HL-60/S4 (cell line): ENCODE data around the gene SNAPC4.
"Not testable (repeated sequence)": the region's sequence is repeated elsewhere in the genome, so short reads cannot be mapped to it uniquely, and the experiment has no call there.

Experiments used
- in situ Hi-C: fragments of 300-500 bp; cut with MboI; formaldehyde crosslinking; loops from 2 replicates; pipeline ENCODE4 v1.14.3; 2022; ENCODE audit warnings: low sequenced_read_pairs

Gene SNAPC4

DNA sequence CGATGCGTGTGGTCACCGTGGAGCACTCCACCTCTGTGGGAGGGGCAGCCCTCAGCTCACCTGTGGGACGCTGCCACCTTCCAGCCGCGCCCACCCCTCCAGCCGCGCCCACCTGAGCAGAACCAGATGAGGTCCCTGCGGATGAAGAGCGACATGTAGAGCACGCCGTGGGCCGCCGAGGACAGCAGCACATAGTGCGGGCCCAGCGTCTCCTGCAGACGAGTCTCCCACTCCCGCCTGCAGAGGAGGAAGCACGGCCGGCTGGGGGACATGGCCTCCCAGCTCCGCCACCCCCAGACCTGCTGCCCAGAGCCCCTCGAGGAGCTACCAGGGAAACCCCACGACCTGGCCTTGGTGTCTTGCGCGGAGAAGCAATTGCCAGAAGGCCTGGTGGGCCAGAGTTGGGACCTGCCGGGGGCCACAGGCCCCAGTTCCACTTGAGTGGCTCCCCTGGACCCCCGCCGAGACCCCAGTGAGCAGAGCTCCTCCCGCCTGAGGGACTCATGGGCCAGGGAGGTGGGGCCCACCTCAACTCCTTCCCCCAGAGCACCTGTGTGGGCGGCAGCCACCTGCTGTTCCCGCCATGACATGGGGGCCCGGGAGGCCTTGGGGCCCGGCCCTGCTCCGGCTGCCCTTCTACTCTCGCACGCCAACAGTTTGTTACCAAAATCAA, 33.2 kb upstream of the SNAPC4 start:
- in situ Hi-C loops, result no loop called here

DNA sequence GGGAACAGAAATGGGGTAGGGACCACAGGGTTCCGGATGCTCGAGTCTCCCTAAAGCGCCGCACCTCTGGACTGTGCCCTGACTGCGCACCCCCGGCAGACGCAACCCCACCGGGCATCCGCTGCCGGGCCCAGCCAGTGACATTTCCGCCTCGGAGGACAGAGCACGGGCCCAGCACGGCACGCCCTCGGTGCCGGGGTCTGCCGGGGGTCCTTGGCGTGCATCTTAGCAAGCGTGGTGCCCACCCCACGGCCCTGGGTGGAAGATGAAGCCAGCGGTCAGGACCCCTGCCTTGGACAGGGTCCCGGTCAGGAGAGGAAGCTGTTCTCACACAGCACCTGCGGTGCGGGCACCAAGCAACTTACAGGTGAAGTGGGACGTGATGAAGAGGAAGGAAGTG, 32.6 kb upstream of the SNAPC4 start:
- in situ Hi-C loops, result no loop called here

DNA sequence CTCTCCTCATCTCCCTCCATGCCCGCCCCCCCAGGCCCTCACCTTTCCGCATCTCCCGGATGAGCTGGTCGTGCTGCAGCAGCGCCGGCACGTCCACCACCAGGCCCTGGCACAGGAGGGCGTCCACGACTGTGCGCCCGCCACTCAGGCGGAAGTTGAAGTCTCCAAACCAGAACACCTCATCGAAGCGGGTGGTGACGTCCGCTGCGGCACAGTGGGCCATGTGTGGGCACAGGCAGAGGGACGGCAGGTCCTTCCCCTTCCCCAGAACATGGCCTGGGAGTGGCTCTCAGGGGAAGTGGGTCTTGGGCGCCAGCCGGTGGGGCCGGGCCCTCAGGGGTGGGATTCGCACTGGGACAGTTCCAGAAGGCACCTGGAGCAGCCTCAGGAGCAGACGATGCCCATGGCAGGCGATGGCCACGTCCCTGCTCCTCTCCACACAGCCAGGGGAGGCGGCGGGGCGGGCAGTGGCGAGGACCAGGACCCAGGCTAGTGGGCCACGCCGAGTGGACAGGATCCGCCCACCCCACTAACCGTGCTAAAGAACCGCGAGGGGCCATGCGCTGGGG, 31.9 kb upstream of the SNAPC4 start:
- in situ Hi-C loops, result no loop called here

DNA sequence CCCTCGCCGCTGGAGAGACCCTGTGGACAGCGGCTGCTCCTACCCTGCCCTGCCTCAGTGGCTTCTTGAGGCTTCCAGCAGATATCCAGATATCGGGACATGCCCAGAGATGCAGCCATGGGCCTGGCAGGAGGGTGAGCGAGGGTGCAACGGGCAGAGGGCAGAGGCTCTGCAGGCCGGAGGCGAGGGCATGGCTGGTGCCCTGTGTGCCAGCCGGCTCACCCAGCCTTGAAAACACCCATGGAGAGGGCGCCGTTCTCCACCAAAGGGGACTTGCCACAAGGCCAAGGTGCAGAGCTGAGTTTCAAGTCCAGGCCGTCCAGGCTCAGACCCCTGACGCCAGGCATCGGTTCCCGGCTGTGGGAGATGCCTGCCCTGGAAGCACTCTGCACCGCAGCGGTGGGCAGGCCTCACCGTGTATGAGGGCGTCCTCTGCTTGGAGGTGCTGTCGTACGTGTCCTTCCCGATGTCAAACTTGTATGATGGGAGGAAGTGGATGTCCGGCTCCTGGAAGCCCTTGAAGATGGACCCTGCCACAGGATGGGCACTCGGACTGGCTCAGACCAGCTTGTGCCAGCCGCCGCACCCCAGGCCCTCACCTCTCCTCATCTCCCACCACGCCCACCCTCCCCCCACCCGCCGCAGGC, 30.7 kb upstream of the SNAPC4 start:
- in situ Hi-C loops, result no loop called here

DNA sequence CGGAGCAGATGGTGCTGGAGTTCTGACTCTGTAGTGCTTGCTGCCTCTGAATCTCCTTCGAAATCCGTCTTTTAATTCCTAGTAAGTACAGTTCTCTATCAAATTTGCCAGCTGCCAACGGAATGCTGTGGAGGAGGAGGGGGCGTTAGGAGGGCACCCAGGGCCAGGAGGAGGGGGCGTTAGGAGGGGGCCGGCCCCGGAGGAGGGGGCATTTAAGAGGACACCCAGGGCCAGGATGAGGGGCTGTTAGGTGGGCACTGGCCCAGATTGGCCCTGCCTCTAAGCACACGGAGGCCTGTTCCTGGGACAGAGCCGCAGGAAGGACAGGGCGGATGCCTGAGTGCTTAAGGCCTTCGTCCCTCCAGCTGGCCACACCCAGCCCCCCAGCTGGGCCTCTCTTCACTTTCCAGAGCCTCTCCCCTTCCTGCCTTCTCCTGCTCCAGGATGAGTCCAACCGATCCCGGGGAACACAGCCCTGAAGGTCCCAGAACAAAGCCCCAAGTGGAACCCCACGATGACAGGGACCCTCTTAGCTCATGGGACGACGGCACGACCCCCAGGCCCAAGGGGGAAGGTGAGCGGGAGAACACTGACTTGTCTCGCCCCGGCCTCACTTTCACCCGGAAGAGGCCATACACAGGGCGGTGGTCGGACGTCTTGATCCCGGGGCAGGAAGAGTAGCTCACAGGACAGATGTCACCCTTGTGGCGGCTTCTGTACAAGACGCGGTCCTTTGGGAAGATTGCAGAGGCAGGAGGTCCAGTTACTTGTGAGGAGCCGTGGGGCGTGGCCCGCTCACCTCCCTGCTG, 29.9 kb upstream of the SNAPC4 start:
- in situ Hi-C loops, result no loop called here

DNA sequence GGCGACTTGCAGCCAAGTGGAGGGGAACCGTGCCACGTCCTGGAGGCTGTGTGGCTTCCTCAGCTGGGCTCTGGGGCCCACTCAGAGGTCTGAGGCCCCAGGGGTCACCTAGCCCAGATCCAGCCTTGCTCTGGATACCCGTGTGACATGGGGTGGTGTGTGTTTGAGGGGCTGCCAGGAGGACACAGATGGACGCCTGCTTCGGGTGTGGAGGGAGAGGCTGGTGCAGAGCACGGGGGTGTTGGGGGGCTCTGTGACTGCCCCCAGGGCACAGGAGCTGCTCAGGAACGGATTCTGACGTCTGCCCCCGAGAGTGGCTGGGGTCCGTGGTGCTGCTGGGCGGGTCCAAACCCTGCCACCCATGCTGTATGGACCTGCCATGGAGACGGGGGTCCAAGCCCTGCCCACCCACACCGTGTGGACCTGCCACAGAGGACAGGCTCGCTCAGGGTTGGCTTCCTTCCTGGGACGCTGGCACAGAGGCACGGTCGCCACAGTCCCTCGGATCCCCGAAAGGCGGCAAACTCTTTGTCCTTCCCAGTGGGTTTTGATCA, 29.2 kb upstream of the SNAPC4 start:
- in situ Hi-C loops, result no loop called here

DNA sequence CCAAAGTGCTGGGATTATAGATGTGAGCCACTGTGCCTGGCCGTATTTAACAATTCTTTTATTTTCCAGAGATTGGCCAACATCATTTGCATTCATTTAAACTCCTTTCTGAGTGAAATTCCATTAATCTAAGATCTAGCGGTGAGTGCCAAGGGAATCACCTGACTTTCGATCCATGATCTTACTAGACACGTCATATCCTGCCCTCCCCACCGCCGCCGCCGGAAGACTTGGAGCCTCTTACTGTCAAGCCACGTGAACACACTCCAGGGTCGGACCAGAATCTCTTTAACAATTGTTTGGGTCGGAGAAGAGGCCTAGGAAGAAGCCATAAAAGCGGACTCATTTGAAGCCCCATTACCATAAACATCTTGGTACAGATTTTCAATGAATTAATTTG, 26.8 kb upstream of the SNAPC4 start:
- in situ Hi-C loops, result no loop called here

DNA sequence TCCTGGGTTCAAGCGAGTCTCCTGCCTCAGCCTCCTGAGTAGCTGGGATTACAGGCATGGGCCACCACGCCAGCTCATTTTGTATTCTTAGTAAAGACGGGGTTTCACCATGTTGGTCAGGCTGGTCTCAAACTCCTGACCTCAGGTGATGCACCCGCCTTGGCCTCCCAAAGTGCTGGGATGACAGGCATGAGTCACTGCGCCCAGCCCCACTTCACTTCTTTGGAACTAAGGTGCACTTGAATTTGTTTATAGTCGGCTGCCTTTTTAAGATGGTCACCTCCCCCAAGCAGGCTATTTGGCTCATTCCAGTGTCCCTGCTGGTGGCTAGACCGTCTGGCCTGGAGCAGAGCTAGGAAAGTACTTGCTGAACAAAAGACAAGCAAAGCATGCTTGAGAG, 25.4 kb upstream of the SNAPC4 start:
- in situ Hi-C loops, result not testable (repeated sequence)

DNA sequence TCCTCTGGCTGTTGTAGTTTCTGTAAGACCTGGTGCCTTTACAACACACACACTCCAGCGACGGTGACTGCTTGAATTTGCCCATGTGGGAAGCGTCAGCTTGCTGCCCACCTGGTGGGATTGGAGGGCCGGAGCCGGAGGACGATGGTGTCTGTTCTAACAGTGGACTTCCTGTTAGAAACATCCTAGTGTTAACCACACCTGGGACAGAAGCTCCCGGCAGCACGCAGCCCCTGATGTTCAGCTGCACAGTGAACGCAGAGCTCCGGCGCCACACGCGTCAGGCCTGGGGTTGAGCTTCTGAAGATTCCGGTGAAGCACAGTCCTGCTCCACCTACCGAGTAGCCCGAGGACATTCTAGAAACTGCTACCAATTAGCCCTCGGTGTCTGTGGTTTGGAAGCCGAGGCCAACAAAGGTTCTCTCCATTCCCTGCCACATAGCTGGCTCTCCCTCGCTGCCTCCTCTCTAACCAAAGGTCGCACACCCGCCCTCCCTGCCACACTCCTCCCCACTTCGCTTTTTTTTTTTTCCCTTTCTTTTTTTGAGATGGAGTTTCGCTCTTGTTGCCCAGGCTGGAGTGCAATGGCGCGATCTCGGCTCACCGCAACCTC, 24.9 kb upstream of the SNAPC4 start:
- in situ Hi-C loops, result no loop called here

DNA sequence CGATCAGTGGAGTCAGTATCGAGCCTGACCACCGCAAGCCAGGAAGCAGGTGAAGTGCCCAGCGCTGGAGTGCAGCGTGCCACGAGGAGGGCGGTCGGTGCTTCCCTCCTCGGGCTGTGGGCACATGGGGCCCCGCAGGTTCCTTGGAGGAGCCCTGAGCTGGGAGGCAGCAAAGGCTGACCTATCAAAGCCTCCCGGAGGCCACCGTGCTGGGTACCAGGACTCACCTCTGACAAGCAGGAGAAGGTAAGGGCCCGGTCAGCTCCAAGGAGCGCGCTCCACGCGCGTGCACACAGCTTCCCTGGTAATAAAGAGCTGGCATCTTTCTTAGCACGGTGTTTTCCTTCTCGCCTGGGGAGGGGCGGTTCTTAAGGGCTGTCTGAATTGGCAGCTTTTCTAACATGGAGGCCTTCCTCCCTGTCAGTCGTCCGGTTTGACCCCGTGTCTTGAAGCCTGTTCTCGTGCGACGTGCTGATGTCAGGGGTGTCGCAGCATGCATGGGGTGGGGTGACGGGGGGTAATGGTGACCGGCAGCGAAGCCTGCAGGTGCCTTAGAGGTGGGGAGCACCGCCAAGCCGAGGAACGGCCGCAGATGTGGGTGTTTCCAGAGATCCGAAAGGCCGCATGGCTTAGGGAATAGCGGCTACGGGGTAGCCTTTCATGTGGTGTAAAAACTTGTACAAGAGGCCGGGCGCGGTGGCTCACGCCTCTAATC, 23.6 kb upstream of the SNAPC4 start:
- in situ Hi-C loops, result no loop called here

DNA sequence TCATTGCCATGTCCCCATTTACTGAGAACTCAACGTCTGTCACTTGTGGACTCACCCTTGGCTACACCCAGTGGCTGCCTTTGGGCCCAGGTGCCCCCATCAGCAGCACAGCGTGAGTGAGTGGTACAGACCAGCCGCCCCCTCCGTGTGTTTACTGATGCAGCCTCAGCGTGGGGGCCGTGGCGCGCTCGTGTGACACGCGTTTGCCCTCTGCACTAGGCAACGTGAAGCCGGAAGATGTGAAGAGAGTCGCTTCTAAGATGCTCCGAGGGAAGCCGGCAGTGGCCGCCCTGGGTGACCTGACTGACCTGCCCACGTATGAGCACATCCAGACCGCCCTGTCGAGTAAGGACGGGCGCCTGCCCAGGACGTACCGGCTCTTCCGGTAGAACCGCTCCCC, 22.9 kb upstream of the SNAPC4 start:
- in situ Hi-C loops, result no loop called here

DNA sequence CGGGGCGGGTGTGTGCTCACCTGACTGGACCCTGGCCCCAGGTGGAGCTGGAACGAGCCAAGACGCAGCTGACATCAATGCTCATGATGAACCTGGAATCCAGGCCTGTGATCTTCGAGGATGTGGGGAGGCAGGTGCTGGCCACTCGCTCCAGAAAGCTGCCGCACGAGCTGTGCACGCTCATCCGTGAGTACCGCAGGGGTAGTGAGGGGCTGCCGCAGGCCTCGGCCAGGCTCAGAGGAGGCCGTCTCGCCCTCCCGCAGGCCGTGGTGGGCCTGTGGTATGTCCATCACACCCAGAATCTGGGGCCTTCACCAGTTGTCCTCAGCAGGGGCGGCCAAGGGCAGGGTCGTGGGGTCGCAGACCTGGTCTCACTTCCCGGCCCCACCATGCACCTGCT, 21.8 kb upstream of the SNAPC4 start:
- in situ Hi-C loops, result no loop called here

DNA sequence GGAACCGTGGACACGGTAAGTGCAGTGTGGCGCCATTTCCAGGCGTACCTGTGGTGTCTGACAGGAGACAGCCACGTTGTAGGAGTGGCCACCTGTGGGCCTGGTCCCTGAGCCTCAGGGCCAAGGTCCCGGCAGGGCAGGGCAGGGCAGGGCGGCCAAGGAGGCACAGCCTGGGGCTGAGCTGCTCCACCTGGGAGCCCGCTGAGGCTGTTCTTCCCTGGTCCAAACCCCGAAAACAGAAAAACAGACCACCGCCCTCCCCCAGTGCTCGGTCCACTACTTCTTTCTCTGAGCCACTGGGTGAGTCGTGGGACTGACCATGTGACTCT, 19.1 kb upstream of the SNAPC4 start:
- in situ Hi-C loops, result no loop called here

DNA sequence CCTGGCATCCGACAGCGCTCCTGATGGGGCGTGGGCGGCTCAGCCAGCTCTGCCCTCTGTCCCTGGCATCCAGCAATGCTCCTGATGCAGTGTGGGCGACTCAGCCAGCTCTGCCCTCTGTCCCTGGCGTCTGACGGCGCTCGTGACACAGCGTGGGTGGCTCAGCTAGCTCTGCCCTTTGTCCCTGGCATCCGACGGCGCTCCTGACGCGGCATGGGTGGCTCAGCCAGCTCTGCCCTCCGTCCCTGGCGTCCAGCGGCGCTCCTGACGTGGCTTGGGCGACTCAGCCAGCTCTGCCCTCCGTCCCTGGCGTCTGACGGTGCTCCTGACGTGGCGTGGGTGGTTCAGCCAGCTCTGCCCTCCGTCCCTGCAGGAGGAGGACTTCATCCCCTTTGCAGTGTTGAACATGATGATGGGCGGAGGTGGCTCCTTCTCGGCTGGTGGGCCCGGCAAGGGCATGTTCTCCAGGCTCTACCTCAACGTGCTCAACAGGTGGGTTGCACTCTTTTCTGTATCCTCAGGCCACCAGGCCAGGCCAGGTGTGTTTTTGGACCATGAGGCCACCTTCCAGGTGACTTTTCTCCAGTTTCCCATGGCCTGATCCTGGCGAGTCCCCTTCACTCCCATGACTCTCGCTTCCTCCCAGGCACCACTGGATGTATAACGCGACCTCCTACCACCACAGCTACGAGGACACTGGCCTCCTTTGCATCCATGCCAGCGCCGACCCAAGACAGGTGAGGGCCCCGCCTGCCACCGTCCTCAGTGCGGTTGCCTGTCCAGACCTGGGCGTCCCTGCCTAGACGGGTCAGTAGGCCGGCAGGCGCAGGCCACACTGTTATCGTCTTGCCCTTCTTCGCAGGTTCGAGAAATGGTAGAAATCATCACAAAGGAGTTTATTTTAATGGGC, 18.5 kb upstream of the SNAPC4 start:
- in situ Hi-C loops, result no loop called here

DNA sequence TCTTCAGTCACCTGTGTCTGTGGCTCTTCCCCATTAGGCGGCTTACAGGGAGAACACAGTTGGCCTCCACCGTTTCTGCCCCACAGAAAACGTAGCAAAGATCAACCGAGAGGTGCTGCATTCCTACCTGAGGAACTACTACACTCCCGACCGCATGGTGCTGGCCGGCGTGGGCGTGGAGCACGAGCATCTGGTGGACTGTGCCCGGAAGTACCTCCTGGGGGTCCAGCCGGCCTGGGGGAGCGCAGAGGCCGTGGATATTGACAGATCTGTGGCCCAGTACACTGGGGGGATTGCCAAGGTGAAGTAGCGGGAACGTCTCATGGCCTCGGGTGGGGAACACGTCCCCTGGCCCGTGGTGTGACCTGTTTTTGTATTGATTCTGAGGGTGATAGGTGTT, 16.9 kb upstream of the SNAPC4 start:
- in situ Hi-C loops, result no loop called here

DNA sequence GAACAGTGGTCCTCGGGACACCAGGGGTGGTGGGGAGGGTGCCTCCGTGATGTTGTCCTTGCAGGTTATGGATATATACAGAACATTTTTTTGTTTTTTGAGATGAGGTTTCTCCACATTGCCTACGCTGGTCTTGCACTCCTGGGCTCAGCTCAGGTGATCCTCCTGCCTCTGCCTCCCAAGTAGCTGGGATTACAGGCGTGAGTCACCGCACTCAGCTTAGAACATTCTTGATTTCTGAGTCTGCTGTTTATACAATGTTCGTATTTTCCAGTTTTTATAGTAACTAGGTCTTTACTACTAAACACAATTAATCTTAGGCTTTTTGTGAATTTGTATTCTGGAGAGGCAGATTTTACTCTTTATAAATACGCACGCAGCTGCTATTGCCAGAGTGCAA, 16.5 kb upstream of the SNAPC4 start:
- in situ Hi-C loops, result no loop called here

DNA sequence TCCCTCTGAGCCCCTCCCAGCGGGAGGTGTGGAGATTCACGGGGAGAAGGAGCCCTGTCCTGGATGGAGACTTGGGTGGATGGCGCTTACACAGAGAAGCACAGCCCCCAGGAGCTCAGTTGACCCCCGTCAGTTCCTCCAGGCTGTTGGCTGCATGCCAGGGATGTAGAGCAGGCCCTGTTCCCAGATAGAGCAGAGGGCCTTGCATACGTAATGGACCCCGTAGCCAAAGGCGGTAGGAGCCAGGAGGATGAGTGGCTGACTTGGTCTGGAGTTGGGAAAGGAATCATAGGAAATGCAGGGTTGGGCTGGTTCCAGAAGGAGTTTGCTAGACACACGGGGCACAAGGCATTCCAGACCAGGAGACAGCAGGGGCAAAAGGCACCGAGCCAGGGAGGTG, 13.0 kb upstream of the SNAPC4 start:
- in situ Hi-C loops, result no loop called here

DNA sequence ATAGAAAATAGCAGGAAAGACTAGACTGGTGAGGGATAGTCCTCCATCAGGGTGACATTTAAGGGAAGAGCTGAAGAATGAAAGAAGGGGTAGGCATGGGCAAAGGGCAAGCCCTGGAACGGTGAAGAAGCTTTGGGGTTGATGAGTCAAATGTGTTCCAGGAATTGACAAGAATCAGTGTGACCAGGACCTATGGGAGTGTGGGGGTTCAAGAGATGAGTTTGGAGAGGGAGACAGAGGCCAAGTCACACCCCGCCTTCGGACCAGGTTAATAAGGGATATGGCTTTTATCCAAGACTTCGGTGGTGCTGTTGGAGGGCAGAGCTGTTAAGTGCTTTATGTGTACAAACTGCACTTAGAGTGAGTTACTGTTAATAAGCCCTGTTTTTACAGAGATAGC, 11.4 kb upstream of the SNAPC4 start:
- in situ Hi-C loops, result no loop called here

DNA sequence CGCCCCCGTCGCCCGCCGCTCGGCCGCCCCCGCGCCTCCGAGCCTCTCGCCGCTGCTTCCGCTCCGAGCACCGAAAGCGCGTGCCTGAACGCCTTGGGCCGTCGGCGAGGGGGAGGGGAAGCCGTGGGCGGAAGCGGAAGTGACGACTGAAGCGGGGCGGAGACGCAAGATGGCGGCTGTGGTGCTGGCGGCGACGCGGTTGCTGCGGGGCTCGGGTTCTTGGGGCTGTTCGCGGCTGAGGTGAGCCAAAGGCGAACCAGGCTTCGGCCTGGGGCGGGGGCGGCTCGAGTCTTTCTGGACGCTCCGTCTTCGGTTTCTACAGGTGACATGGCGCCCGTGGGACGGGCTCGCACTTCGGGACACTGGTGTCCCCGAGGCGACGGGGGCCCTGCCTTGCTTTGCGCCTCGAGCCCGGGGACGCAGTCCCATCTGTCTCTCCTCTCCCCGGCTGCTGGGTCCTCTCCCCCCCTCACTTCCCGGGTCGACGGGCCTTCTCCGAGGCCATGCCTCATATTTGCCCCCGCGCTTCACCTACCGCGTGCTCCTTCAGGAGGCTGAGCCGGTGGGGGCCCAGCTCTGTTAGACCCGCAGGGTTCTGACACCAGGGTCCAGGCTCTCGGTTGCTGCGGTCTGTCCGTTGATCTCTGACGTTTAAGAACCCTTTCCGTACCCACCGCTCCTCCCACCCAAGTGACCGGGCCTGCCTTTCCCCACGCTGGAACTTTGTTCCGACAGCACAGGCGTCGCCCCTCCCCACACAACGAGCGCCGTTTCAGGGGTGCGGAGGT, 10.7 kb upstream of the SNAPC4 start, which contains the start of the genes ENTR1 and PMPCA:
Gene ENTR1 (minus strand): TSS at position 115 of the 788 bp plus-strand sequence. CDS start 217 bp downstream, outside the sequence.
Gene PMPCA (plus strand): TSS at position 159 of the 788 bp plus-strand sequence. CDS start 11 bp downstream, at position 170.
- in situ Hi-C loops, result no loop called here
